HL-60/S4 treated with phorbol 12-myristate 13-acetate at 8.2 ng/mL for 4 days and 3 days (cell line): ENCODE results near the gene TCP11X2.
"Not testable (repeated sequence)": the region's sequence is repeated elsewhere in the genome, so short reads cannot be mapped to it uniquely, and the experiment has no call there.

Experiments
- in situ Hi-C: fragments of 300-500 bp; cut with MboI; formaldehyde crosslinking; loops from 2 replicates; pipeline ENCODE4 v1.15.0; 2022; ENCODE audit warnings: low sequenced_read_pairs

Gene TCP11X2

DNA sequence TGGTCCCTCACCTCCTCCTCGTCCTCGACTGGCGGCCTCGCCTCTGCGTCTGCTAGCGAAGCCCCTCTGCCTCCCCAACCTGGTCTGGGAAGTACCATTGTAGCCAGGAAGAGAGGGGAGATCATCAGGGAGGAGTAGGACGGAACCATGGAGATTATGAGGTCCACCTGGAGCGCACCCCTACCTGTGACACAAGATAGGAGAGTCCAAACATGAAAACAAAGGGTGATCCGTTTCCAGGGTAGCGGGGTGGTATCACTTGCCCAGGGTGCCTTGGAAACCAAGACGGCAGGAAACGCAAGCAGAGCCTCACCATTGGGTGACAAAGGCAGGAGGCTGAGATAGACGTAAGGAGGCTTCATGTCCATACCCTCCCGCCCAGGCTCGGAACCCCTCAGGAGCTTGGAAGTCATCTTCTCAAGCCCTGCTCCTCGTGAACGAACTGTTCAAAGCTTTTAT, at the start of gene TCP11X2:
TCP11X2 (minus strand) TSS at position 51 of the 459 bp plus-strand sequence.
- in situ Hi-C loops: not testable (repeated sequence)

DNA sequence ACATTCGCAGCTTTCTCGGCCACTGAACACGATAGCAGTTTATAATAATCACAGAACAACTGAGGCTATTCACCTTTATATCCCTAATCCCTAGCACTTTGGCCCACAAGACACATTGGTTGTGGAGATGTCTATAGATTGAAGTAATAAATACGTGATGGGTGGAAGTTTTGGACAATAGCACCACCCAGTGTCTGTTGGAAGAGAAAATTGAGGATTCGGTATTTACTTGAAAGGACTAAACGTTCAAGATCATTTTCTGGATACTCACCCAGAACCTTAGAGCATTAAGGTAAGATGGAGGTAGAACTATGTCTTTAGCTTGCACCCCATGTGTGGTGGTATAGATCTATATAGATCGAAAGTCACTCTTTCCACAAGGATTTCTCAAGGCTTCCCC, 45.7 kb upstream of the TCP11X2 start:
- in situ Hi-C loops: no loop called here

DNA sequence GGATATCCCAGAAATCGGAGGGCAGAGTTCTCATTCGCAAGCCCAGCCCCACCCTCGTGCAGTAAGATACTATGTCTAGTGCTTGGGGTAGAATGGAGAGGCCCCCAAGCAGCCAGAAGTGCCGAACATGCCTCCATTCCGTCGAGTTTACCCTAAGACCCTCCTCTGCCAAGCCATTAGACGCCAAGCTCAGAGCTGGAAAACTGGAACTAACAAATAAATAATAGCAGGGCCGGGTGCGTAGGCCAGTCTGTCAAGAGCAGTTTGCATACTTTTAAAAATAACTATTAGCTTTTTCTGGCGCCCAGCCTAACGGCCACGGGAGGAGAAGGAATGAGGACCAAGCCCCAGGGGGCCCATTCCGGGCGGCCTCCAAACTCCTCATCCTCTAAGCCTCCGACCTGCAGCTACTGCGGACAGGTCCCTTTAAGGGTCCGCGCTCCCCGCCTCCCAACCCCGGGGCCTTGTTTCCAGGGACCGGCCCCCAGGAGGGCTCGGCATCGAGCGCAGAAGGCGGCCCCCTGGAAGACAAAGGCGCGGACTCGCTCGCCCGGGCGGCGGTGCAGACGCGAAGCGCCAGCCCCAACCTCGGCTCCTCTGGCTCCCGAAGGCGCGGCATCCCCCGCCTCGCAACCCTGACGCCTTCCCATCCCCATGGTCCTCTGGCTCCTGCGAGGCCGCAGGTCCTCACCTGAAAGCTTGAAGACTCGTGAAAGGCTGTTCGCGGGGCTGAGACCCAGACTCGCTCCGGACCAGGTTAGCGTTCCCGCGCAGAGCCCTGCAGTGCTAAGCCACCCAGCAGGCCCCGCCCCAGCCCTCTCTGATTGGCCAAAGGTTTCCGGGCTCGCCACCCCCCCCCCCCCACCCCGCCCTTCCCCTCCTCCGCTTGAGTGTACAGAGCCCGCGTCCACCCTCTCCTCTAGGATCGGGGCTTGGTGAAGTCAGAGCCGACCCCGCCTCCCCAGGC, 44.6 kb upstream of the TCP11X2 start, which contains the start of gene TMSB15A:
TMSB15A (minus strand) TSS at position 765 of the 967 bp plus-strand sequence.
- in situ Hi-C loops: no loop called here

DNA sequence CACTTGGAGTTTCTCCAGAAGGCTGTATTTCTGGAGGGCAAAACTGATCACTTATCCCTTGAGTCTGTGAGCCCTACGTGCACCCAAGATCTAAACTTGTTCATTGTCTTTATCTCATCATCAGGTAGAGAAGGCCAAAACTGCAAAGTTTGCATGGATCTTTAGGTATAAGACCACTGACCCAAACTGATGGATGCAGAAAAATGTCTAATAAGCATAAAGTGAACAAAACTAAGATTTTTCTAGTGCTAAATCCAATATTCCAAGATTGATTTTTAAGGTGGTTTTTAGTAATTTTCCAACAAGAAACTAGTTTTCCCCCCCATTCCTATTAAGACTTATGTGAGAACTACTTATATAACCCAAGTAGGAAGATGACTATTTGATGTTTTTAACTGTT, 42.9 kb upstream of the TCP11X2 start:
- in situ Hi-C loops: no loop called here

DNA sequence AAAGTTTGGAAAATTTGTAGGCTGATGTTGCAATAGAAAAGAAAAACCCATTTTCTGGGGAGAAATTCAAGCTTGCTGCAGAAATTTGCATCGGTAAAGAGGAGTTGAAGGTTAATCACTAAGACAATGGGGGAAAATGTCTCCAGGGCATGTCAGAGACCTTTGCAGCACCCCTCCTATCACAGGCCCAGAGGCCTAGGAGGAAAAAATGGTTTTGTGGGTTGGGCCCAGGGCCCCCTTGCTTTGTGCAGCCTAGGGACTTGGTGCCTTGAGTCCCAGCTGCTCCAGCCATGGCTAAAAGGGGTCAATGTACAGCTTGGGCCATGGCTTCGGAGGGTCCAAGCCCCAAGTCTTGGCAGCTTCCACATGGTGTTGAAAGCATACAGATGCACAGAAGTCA, 27.1 kb upstream of the TCP11X2 start:
- in situ Hi-C loops: no loop called here

DNA sequence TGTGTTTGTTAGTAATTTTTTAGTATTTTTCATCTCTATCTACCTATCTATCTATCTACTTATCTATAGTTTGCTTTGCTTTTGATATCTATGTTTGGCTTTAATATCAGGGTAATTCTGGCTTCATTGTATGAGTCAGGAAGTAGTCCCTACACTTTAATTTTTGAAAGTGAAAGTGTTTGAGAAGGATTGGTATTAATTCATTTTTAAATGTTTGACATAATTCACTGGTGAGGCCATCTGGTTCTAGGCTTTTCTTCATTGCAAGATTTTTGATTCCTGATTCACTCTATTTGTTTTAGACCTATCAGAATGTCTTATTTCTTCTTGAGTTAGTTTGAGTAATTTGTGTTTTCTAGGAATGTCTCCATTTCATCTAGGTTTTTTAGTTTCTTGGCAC, 20.2 kb upstream of the TCP11X2 start:
- in situ Hi-C loops: no loop called here

DNA sequence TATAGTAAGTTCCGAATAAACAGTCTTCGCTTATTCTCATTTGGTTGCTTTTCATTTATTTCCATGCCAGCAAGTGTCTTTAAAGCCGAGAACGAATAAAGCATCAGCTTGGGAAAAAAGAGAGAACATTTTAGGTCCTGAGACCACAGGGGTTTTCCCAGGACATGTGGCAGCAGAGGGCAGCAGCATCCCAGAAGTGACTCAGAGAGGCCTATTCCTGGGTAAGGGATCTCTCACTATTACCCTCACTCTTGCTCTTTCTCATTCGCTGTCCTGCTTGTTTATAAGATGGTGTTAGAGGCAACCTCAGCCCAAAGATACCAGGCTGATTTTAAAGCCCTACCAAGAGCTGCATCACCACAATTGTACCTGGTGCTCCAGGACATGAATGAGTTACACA, 7.2 kb upstream of the TCP11X2 start:
- in situ Hi-C loops: not testable (repeated sequence)

DNA sequence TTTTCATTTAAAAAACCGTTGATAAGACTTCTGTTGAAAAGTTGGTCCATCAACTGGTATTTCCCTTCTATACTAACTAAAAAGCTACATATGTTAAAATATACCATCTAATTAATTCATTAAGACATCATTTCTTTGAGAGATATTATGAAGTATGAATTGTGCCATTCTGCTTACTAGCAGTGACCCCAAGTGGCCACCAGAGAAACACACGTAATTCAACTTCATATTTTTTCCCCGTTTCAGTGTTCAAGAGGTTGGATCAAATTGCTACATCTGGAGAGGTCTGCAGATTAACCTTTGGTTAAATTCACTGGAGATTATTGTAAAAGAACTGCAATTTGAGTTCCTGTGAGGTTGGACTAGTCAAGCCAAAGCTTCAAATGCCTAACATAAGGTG, 1.4 kb downstream of the TCP11X2 start:
- in situ Hi-C loops: not testable (repeated sequence)

DNA sequence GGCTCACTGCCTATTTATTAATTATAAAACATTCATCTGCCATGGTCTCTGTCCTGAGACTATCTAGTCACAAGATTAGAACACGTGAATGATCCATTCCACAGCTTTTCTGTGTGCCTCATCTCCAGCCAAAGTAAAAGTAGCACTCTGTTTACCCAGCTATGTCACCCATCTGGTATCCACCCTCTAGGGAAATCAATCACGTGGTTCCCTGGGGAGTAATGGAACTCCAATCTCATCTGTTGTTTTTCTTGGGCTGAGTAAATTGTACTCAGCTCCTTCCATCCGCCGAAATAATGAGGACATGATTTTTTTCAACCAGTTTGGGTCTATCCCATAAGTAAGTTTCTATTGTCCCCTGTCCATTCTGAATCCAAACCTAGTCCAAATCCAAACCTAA, 13.0 kb downstream of the TCP11X2 start:
- in situ Hi-C loops: not testable (repeated sequence)

DNA sequence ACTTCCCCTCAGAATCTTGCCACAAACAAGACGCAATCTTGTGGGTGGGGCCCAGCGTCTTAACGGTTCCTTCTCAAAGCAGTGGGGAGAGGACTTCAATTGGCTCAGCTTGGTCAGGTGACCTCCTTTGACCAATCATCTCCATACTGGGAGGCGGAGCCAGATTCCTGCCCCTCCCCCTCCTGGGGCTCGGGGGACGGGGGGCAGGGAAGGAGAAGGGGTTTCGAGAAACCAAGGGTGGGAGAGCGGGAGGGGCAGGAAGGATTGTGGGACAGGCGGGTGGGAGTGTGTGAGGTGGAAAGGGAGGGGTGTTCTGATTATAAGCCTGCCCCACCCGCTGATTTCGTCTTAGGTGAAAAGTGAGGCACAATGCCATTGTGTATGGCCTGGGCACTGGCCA, 31.7 kb downstream of the TCP11X2 start, which contains the start of gene NXF2B:
NXF2B (minus strand) TSS at position 101 of the 400 bp plus-strand sequence. CDS start 59,972 bp downstream, outside the sequence.
- in situ Hi-C loops: not testable (repeated sequence)

DNA sequence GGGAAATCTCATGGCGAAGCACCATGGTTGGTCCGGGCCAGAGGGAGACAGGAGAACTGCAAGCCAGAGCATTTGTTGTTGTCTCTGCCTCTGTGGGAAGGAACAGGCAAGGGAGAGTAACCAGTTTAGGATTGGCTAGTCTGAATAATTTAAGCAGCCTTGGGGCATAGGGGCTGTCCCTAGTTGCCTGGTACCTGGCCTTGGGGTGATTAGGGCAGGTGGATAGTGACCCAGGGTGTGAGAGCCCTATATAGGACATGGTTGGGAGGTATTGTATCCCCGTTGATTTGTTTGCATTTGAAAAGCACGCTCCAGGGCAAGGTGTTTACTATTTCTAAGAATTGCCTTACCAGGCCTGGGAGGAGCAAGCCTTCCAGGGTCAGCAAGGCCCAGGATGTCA, 57.1 kb downstream of the TCP11X2 start:
- in situ Hi-C loops: not testable (repeated sequence)
